ENCODE measurements around the gene PRPF40A. TPM values are rescaled to one million over a fixed set of nuclear protein-coding genes. Genes with fewer than 3 reads are reported as not detected.

Gene PRPF40A
- total and polyA plus RNA-seq, 9 of the 15 experiments (the other 6 are each of a cell fraction or from before 2014, with no cell fraction given): 168 to 304 (median 264) TPM

DNA sequence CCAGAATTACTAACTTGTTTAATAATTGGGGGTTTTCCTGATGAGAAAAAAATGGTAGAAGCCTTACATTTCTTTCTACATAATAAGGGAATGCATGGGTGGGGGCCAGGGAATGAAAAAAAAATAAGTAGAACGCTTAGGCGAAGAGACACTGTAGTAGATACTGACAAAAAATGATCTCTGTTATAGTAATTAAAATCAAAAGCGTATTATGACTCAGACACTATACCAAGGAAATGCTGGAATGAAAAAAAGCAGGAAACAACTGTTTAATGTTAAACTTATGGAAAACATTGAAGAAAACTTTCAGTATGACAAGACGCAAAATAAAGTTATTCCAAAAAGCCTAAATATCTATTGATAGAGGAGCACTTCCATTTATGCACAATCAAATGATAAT lies 42.9 kb downstream of the PRPF40A start:
- Histone ChIP-seq H3K27me3 (ENCODE audit: control insufficient read depth in 2 of 2, insufficient read depth in 2 of 2, low read length in 2 of 2) (no peaks in the 10 kb centered on the region), H3K4me3 (no peak overlapping the region), H2AFZ (ENCODE audit: low read depth, low read length) (no peak overlapping the region), H3K36me3 (ENCODE audit: control insufficient read depth, insufficient read depth, low read length) (peaks cover 98% of the 10 kb centered on the region), H3K9ac (ENCODE audit: insufficient read depth in 1 of 2, low read depth in 2 of 2, low read length in 2 of 2) (no peak overlapping the region), H3K79me2 (ENCODE audit: control insufficient read depth, insufficient read depth, low read length) (no peaks in the 10 kb centered on the region; the same call in 2 of the 3 replicates), H3K9me1 (ENCODE audit: control insufficient read depth, insufficient read depth, low read length) (no peaks in the 10 kb centered on the region), H3K27ac (ENCODE audit: extremely low read depth, low read depth, low read length) (no peak overlapping the region), H3K4me1 (replicated peaks in 1 of 2; ENCODE audit: control insufficient read depth in 2 of 2, insufficient read depth in 2 of 2, low read length in 2 of 2) (no peaks in the 10 kb centered on the region), H3K9me3 (replicated peaks; ENCODE audit: control insufficient read depth, insufficient read depth, low read depth, low read length) (no peaks in the 10 kb centered on the region), H3K4me2 (ENCODE audit: insufficient read depth, low read length) (no peak overlapping the region), H4K20me1 (replicated peaks; ENCODE audit: control insufficient read depth, insufficient read depth, low read length) (no peaks in the 10 kb centered on the region)
- FAIRE-seq (no peak), DNase-seq (ENCODE audit: extremely low read depth in 1 of 4, low spot score in 3 of 4) (no peak), ATAC-seq (no peak)
- ChIA-PET POLR2A (no interaction called here), CTCF (ENCODE audit: low intra/inter-chr PET ratio) (no interaction called here)
- intact Hi-C loops (cut with micrococcal nuclease): no loop called here
- TF ChIP-seq, protein P1, sequence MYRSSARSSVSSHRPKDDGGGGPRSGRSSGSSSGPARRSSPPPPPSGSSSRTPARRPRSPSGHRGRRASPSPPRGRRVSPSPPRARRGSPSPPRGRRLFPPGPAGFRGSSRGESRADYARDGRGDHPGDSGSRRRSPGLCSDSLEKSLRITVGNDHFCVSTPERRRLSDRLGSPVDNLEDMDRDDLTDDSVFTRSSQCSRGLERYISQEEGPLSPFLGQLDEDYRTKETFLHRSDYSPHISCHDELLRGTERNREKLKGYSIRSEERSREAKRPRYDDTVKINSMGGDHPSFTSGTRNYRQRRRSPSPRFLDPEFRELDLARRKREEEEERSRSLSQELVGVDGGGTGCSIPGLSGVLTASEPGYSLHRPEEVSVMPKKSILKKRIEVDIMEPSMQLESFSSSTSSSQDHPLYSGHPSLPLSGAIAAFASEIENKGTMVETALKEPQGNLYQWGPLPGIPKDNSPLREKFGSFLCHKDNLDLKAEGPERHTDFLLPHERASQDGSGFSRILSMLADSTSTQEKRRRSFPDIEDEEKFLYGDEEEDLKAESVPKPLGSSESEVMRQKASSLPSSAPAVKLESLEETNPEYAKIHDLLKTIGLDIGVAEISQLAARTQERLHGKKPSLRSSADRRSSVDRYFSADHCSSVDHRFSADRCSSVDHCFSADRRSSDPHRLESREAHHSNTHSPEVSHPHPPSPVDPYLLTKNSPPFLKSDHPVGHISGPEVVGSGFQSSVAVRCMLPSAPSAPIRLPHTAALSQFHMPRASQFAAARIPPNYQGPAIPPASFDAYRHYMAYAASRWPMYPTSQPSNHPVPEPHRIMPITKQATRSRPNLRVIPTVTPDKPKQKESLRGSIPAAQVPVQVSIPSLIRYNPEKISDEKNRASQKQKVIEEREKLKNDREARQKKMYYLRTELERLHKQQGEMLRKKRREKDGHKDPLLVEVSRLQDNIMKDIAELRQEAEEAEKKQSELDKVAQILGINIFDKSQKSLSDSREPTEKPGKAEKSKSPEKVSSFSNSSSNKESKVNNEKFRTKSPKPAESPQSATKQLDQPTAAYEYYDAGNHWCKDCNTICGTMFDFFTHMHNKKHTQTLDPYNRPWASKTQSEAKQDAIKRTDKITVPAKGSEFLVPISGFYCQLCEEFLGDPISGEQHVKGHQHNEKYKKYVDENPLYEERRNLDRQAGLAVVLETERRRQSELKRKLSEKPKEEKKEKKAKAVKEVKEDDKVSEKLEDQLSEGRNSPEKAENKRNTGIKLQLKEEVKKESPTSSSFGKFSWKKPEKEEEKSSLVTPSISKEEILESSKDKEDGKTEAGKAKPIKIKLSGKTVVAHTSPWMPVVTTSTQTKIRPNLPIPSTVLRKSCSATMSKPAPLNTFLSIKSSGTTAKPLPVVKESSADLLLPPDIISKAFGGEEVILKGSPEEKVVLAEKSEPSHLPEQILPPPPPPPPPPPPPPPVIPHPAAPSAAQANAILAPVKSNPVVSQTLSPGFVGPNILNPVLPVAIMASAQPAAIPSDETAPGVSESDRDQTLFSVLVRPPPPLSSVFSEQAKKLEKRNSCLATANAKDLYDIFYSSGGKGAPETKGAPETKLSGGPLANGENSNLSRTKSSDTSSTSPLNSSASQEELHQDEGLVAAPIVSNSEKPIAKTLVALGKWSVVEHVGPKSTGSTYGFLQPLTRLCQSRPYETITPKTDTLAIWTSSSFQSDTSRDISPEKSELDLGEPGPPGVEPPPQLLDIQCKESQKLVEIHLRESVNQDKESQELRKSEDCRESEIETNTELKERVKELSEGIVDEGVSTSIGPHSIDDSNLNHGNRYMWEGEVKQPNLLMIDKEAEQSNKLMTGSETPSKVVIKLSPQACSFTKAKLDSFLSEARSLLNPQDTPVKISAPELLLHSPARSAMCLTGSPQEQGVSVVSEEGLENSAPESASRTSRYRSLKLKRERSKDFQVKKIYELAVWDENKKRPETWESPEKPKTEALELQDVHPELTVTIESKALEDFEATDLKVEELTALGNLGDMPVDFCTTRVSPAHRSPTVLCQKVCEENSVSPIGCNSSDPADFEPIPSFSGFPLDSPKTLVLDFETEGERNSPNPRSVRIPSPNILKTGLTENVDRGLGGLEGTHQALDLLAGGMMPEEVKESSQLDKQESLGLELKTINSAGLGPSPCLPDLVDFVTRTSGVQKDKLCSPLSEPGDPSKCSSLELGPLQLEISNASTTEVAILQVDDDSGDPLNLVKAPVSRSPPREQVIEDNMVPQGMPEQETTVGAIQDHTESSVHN (IDR thresholded peaks at IDR 0.05; ENCODE audit: borderline replicate concordance in 1 of 2, low read depth in 1 of 2): no peak
- TF ChIP-seq HDAC3 (IDR thresholded peaks at IDR 0.05; ENCODE audit: borderline replicate concordance, partially characterized antibody) (no peak), MYBL2 (IDR thresholded peaks at IDR 0.05; ENCODE audit: low read depth) (no peak), MYBL2 (CRISPR knock-in tag; IDR thresholded peaks at IDR 0.05; ENCODE audit: borderline replicate concordance) (no peak), ERF (CRISPR knock-in tag; IDR thresholded peaks at IDR 0.05) (no peak), TAF7 (tag; IDR thresholded peaks at IDR 0.05) (no peak), ZSCAN29 (IDR thresholded peaks at IDR 0.05) (no peak), JUN (IDR thresholded peaks at IDR 0.05; ENCODE audit: borderline replicate concordance, low read depth, low read length) (no peak), JUN (CRISPR knock-in tag; IDR thresholded peaks at IDR 0.05; ENCODE audit: borderline replicate concordance) (no peak), NR4A1 (CRISPR knock-in tag; IDR thresholded peaks at IDR 0.05) (no peak), NR4A1 (tag; IDR thresholded peaks at IDR 0.05) (no peak), ZNF445 (CRISPR knock-in tag; IDR thresholded peaks at IDR 0.05; ENCODE audit: low read depth) (no peak), HDGF (IDR thresholded peaks at IDR 0.05) (no peak), GTF2B (IDR thresholded peaks at IDR 0.05; ENCODE audit: extremely low read depth, insufficient read length) (no peak), C11orf30 (IDR thresholded peaks at IDR 0.05; ENCODE audit: low read depth) (no peak)
- no TSS peak for BruUV-seq (replicated peaks)
- in situ Hi-C loops (cut with MboI): no loop called here
- 98% methylated on average over 4 of the region's 4 CpGs for WGBS (ENCODE audit: insufficient coverage, low coverage, missing lambda C conversion rate)
